Anterior cingulate cortex (tissue), 58 donors: Measurements from ENCODE around the gene LEKR1.
"Not testable (repeated sequence)": the region's sequence is repeated elsewhere in the genome, so short reads cannot be mapped to it uniquely, and the experiment has no call there.

ENCODE experiments used
- DNase-seq, 58 donors: peaks; one replicate each; lab custom pipeline; 2025; lab: John Stamatoyannopoulos, UW

The LEKR1 gene

GRCh38 chr3:156895374-156895773 lies 69.2 kb downstream of the LEKR1 start:
- DNase-seq, result not testable (repeated sequence)

GRCh38 chr3:156897851-156898250 lies 71.7 kb downstream of the LEKR1 start:
- not testable (repeated sequence) for DNase-seq

- no peak for DNase-seq
These were observed 72.2 kb downstream of the LEKR1 start for GRCh38 chr3:156898296-156898880.

- no peak for DNase-seq
These were observed 73.8 kb downstream of the LEKR1 start for GRCh38 chr3:156899951-156900350.

- DNase-seq, result no peak
These were observed 76.8 kb downstream of the LEKR1 start for GRCh38 chr3:156902916-156903315.

- no peak for DNase-seq
These were observed 80.1 kb downstream of the LEKR1 start for GRCh38 chr3:156906275-156906674.

- DNase-seq, result no peak
These were observed 82.2 kb downstream of the LEKR1 start for GRCh38 chr3:156908398-156908797.

- DNase-seq, result no peak
These were observed 83.9 kb downstream of the LEKR1 start for GRCh38 chr3:156910022-156910421.

- DNase-seq, result not testable (repeated sequence)
These were observed 84.7 kb downstream of the LEKR1 start for GRCh38 chr3:156910831-156911230.

- not testable (repeated sequence) for DNase-seq
These were observed 88.1 kb downstream of the LEKR1 start for GRCh38 chr3:156914300-156914699.

GRCh38 chr3:156915372-156915771 lies 89.2 kb downstream of the LEKR1 start:
- DNase-seq, result no peak

GRCh38 chr3:156918746-156919145 lies 92.6 kb downstream of the LEKR1 start:
- no peak for DNase-seq

- DNase-seq, result no peak
These were observed 93.7 kb downstream of the LEKR1 start for GRCh38 chr3:156919818-156920217.

GRCh38 chr3:156920399-156920798 lies 94.2 kb downstream of the LEKR1 start:
- no peak for DNase-seq

GRCh38 chr3:156923349-156923748 lies 97.2 kb downstream of the LEKR1 start:
- DNase-seq, result no peak

- no peak for DNase-seq
These were observed 112.6 kb downstream of the LEKR1 start for GRCh38 chr3:156938724-156939123.

- DNase-seq, result no peak
These were observed 113.2 kb downstream of the LEKR1 start for GRCh38 chr3:156939315-156939714.

- no peak for DNase-seq
These were observed 115.2 kb downstream of the LEKR1 start for GRCh38 chr3:156941311-156941710.

- no peak for DNase-seq
These were observed 122.5 kb downstream of the LEKR1 start for GRCh38 chr3:156948402-156949210.

- DNase-seq, result no peak
These were observed 125.9 kb downstream of the LEKR1 start for GRCh38 chr3:156952011-156952410.

- no peak for DNase-seq
These were observed 131.6 kb downstream of the LEKR1 start for GRCh38 chr3:156957715-156958114.

- DNase-seq, result no peak
These were observed 136.9 kb downstream of the LEKR1 start for GRCh38 chr3:156963096-156963495.
